GM03348 (cell line): ENCODE measurements around the gene CGB3.
A peak's percentile ranks its signal among the peaks of the same experiment; 100 is the strongest.
"Not testable (repeated sequence)": the region's sequence is repeated elsewhere in the genome, so short reads cannot be mapped to it uniquely, and the experiment has no call there.

Source experiments
- DNase-seq: peaks from one replicate; pipeline ENCODE4 v3.0.0; 2012; ENCODE audit warnings: low spot score

Gene CGB3

GRCh38 chr19:49042666-49043065 lies 18.5 kb upstream of the CGB3 start:
- DNase-seq: not testable (repeated sequence)

- no peak for DNase-seq
Observed at GRCh38 chr19:49042177-49042576, 18.0 kb upstream of the CGB3 start.

- DNase-seq: not testable (repeated sequence)
Observed at GRCh38 chr19:49039736-49040135, 15.6 kb upstream of the CGB3 start.

GRCh38 chr19:49038557-49039276 lies 14.6 kb upstream of the CGB3 start:
- DNase-seq: peak; percentile 63

DNA sequence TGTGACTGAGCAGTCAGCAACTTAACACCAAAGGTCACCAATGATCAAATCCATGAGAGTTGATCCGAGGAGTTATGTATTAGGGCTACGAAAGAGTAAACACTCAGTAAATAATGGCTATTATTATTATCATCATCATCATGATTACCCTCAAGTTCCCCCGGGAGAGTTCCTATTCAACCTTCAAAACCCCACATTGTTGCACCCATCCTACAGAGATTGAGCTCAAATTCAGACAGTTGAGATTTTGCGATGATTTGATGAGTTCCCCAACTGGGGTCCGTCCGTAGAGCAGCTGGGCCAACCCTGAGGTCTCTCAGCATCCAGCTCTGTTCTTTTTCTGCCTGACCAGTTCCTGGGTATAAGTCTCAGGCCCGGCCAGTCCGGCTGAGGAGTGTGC lies 14.0 kb upstream of the CGB3 start:
- not testable (repeated sequence) for DNase-seq

GRCh38 chr19:49036815-49037214 lies 12.7 kb upstream of the CGB3 start, which contains the start of gene CGB1:
CGB1 (minus strand) TSS chr19:49036895; CDS start chr19:49036711, 184 bp downstream.
- not testable (repeated sequence) for DNase-seq

GRCh38 chr19:49031642-49032301 lies 7.6 kb upstream of the CGB3 start, which contains the start of gene CGB2:
CGB2 (plus strand) TSS chr19:49031890; CDS start chr19:49032096, 206 bp downstream.
- DNase-seq: not testable (repeated sequence)

- not testable (repeated sequence) for DNase-seq
Observed at GRCh38 chr19:49030323-49030722, 6.2 kb upstream of the CGB3 start.

DNA sequence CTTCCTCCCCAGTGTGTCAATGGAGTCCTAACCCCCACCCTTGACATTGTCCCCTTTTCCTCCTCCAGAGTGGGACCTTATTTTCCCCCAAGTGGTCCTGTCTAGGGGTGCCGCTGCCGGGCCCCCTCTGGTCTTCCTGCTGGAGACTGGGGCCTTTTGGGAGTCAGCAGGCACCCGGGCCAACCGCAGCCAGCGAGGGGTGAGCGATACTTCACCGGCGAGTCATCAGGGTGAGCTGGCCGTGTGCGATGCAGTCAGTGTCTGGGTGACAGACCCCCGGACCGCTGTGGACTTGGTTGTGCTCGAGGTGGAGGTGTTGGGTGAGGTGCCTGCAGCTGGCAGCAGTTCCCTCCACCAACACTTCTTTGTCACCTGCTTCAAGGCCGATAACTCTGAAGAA lies 5.6 kb upstream of the CGB3 start:
- not testable (repeated sequence) for DNase-seq

- DNase-seq: not testable (repeated sequence)
Observed at GRCh38 chr19:49028686-49029085, 4.6 kb upstream of the CGB3 start.

DNA sequence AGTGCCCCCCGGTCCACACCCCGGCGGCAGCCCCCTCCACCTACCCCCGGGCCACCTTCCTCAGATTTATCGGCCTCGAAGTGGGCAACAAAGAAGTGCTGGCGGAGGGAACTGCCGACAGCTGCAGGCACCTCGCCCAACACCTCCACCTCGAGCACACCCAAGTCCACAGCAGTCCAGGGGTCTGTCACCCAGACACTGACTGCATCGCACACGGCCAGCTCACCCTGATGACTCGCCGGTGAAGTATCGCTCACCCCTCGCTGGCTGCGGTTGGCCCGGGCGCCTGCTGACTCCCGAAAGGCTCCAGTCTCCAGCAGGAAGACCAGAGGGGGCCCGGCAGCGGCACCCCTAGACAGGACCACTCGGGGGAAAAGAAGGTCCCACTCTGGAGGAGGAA lies 1.5 kb upstream of the CGB3 start:
- DNase-seq: not testable (repeated sequence)

GRCh38 chr19:49025088-49025487 lies 955 bp upstream of the CGB3 start:
- DNase-seq: not testable (repeated sequence)

GRCh38 chr19:49022116-49022515 lies 2.0 kb downstream of the CGB3 start:
- no peak for DNase-seq

- DNase-seq: no peak
Observed at GRCh38 chr19:49020931-49021895, 2.9 kb downstream of the CGB3 start.

- DNase-seq: no peak
Observed at GRCh38 chr19:49020342-49020741, 3.8 kb downstream of the CGB3 start.

DNA sequence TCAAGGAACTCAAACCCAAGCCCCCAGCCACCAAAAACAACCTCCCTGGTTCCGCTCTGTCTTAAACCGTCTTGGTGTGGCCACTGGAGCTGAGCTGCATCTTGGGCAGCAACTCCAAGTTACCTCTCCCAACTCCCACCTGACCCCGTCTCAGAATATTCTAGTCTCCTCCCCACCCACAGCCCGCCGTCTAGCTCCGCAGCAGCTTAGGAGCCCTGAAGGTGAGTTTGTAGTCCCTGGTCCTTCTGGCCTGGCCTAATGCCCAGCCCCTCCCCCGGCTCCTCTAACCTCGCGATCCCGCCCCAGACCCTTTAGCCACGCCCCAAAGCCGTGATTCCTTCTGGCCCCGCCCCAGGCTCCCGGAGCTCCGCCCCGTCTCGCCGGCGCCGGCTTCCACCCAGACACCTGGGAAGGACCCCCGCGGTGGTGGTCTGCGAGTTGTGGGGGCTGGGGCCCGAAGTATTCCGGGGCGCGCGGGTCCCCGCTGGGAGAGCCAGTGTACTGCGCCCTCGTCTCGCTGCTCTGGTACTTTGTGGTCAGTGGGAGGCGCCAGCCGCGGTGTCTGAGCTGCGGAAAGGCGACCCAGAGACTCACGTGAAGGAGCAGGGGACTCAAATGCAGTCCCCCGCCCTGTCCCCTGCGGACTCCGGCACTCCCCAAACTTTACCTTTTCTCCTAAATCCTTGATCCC lies 4.7 kb downstream of the CGB3 start:
- no peak for DNase-seq

DNA sequence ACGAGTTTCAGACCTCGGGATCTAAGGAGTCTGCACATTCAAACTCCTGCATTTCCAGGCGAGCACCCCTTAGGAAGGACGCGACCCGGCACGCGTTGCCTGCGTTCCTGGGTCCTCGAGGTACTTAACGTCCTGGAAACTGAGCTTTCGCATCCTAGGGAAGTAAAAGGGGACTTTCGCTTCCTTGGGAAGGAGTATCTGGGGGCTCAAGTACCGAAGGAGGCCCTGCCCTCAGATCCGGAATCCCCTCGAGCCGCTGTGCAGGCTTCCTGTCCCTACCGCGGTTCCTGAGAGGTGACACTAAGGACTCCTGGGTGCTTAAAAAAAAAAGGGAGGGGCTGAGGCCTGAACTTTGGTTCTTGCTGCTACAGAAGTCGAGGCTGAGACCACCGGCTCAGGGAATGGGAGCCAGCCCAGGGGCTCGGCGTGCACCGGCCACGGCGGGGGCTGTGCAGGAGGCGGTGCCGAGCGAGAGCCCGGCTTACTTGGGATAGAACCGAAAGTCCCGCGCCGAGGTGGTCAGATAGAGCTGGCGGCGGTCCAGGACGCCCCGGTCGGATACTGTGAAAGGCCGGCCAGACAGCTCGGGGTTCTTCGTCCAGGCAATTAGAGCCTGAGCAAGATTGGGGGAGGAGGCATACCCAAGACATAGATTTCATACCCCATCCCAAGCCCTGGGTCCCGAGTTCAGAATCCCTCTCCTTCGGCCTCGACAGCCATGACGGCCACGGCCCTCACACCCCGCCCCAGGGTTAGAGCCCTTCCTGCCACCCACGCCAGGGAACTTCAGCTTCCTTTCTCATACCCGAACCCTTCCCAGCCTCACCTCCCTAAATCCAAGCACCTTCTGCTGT lies 5.5 kb downstream of the CGB3 start:
- DNase-seq: not testable (repeated sequence)

- DNase-seq: peak; percentile 89
Observed at GRCh38 chr19:49017666-49018351, 6.3 kb downstream of the CGB3 start.

DNA sequence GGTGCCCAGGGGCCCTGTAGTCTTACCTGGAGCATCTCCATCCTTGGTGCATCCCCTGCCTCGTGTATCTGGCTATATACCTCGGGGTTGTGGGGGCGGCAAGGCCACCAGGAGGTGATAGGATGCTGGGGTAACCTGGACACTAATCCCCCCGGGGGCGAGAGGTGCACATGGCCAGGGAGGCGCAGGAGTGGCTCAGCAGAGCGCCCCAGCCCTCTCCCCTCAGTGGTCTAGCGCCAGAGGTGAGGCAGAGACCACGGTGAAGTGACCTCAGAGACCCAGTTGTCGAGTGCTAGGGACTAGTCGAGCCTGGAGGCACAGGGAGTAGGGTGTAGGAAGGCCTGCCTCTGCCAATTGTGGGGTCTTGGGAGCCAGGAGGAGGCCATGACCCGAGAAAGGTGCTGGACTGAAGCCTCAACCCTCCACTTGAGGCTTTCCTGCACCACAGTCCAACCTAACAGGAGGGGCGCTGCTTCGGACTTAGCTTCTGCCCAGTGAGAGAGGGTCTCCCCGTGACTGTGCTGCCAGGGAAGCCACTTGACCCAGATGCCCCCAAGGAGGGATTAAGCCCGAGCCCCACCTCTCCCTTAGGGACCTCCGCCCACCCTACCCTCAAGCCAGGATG lies 7.0 kb downstream of the CGB3 start, which contains the start of gene LHB:
Gene LHB, minus strand, starts transcription at position 51 of the 625 bp plus-strand sequence. Its CDS starts 10 bp downstream, at position 41.
- DNase-seq: no peak
